ENCODE results near the gene HNMT.
A peak's percentile ranks its signal among the peaks of the same experiment; 100 is the strongest.
"Not testable (repeated sequence)": the region's sequence is repeated elsewhere in the genome, so short reads cannot be mapped to it uniquely, and the experiment has no call there.

HNMT gene

DNA sequence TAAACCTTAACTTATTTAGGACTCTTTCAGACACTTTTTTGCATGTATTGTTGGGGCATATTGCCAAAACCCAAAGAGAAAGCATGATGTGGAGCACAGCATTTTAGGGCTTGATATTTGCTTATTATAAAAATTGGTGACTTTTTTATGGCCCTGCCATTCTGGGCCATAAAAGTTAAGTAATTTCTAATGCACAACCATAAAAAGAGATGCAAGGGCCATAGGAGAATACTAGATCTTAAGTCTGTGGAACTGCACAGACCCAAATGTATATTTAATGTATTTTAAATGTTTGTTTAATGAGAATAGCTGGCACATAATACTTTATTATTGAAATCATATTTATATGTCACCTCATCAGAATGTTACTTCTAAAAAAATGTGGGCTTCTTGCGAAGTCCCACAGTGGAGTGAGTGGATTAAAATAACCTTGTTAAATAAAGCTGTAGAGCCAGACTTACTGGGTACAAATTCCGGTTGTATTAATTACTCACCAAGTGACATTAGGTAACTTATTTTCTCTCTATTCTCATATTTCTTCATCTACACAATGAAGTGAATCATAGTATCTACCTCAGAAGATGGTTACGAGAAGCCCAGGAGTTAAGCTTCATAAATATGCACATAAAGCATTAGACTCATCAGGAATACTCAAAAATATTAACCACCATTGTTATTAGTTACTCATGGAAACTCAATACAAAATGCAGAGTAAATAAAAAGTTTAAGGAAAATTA lies 52.2 kb downstream of the HNMT start:
- no peak for DNase-seq

GRCh38 chr2:138017824-138018223 lies 53.6 kb downstream of the HNMT start:
- no peak for DNase-seq

GRCh38 chr2:138018866-138019688 lies 54.8 kb downstream of the HNMT start:
- no peak for DNase-seq

DNA sequence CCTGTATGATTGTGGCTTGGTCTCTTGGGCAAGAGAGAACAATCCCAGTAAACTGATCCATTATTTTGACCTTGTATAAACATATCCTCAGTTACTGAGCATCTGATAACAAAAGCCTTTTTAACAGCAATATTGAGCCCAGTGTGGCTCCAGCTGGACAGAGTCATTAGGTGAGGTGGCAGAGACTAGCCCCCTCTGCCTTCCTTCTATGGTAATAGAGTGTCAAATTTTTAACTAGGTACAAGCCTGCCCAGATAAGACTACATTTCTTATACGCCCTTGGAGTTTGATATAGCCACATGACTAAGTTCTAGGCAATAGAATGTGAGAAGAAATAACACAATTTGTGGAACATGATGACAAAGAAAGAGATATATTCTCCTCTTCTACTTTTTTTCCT lies 56.2 kb downstream of the HNMT start:
- no peak for DNase-seq

DNA sequence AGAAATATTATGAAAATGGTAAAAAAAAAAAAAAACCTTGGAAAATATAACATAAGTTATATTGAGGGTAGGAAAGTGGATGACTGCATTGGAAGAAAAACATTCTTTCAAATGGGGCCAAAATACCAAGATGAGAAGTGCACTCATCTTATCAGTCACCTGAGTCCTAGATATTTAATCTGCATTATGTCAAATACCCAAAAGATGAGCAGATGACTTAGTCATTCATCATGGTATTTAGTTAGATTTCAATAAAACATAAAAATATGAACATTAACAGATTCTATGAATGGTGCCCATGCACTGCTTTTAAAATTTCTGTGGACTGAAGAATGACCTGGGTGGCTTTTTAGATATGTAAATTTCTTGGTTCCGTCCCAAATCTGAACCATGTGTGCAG lies 56.9 kb downstream of the HNMT start:
- DNase-seq, result no peak

- no peak for DNase-seq
Observed at GRCh38 chr2:138023298-138023697, 59.0 kb downstream of the HNMT start.

DNA sequence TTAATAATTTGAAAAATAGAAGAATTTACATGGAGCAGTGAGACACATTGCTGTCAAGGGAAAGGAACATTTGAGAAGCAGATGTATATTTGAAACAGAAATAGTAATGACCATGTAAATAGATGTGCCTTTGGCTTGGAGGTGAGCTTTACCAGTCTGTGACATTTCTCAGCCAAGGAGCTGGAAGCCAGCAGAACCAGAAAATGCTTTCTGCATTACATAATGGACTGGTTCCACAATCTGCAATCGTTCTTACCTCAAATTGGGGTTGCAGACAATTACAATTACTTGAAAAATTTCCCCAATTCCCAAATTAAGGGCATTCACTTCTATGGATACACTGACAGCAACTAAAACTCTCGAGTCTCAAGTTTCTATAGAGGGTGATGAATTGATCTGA lies 59.7 kb downstream of the HNMT start:
- DNase-seq, result no peak

DNA sequence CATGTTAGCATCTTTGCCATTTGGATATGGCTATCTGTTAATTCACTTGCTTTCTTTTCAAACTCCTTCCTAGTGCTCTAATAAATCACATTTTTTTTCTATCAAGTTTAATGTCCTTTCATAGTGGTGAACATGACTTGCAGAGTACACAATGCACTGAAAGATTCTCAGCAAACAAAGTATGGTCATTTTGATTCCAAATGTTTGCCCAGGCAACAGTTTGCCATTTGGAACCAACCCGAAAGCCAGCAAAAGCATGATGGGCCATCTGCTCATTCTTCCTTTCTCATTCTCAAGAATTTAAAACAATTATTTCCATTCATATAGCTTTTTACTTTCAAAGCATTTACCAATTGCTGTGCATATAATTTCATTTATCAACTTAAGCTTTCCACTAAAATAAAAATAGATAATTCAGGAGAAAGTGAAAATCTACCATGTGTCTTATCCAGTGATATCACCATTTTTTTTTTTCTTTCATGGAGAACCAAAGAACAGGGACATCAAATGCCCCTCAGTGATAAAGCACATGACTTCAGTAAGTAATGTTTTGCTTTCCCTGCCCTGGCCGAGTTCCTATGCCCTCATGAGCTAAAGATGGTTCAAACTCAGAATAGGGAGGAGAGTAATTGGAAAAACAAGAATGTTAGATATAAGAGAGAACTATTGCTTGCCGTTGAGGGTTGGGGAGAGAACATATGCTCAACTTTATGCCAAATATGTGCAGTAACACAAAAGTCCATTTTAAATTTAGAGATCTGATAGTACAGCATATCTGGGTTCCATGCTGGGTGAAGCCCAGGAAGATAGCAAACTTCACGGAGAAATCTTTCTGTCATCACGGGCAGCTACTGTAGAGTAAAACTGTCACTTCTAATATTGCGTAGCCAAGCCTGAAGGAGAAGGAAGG lies 62.1 kb downstream of the HNMT start:
- DNase-seq, result no peak

GRCh38 chr2:138028538-138028937 lies 64.3 kb downstream of the HNMT start:
- DNase-seq, result peak; percentile 2

- no peak for DNase-seq
Observed at GRCh38 chr2:138029276-138029675, 65.0 kb downstream of the HNMT start.

DNA sequence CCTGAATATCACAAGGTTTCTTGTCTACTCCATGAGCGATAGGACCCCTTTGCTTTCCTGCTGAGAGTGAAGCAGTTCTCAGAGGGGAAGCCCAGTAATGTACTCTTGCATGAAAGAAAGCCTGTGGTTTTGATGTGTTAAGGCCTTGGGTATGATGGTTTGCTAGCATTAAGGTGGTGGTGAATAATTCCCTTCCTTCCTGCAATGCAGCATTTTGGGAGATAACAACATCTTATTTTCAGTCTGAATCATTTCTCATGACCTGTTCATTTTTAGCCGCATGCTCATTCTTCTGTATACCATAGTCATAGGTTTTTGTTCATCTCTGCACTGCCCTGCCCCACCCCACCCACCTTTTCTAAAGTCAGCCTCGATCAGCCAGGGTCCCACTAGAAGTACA lies 66.2 kb downstream of the HNMT start:
- no peak for DNase-seq

DNA sequence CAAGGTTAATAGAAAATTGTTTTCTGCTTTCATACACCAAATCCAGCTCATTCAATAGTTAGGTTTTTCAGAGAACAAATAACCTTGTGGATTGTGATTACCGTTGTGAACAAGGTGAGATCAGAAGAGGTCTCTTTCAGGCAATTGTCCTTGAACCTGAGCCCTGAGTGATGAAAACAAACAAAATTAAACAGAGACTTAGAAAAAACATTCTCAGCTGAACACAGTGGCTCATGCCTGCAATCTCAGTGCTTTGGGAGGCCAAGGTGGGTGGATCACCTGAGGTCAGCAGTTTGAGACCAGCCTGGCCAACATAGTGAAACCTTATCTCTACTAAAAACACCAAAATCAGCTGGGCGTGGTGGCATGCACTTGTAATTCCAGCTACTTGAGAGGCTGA lies 68.1 kb downstream of the HNMT start:
- DNase-seq, result no peak

- no peak for DNase-seq
Observed at GRCh38 chr2:138034536-138034935, 70.3 kb downstream of the HNMT start.

GRCh38 chr2:138035608-138036217 lies 71.4 kb downstream of the HNMT start:
- DNase-seq, result no peak

DNA sequence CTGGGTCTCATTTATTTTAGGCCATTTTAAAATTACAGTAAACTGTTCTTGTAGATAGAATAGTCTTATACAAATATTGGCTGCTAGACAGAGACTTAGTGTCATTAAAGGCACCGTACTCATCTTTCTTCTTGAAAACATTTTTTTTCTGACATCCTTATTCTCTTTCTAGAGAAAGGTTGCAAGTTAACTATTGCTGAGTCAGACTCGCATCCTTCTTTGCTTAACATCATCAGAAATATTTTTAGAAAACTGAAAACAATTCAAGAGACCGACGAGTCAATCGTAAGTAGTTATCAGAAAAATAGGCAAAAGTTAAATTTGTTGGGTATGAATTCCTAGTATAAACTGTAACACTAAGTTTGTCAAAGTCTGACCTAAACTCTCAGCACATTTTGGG lies 72.2 kb downstream of the HNMT start:
- no peak for DNase-seq

DNA sequence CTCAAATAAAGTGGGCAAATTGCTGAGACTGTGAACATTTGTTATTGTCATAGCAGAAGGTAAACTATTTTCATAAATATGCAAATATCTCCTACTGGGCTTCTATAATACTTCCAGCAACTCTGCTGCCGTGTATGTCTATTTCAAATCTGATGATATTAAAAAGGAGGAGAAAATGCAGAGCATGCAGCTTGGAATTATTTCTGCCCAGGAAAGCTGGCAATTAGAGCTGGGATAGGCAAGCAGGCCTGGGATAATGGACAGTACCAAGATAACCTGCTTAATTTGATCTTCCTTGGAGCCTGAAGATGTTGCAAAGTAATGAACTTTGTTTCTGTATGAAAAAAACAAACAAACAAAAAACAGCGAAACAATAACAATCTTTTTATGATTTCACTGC lies 72.8 kb downstream of the HNMT start:
- no peak for DNase-seq

DNA sequence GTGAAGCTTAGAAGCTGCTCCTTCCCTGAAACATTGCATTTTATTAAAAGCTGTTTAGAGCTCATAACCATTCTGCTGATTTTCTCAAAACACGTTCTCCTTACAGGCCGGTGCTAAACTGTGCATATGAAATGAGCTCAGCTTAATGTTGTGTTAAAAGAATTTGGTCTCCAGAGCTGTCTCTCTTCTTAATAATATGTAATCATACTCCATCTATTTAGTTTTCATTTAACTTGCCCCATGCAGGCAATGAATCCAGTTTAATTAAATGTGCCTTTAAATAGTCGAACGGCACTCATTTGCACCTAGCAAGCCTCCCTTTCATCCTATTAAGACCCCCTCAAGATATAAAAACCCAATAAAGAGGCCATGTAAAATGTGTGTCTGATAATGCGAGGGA lies 76.3 kb downstream of the HNMT start:
- no peak for DNase-seq

- no peak for DNase-seq
Observed at GRCh38 chr2:138042311-138042710, 78.0 kb downstream of the HNMT start.

GRCh38 chr2:138043588-138043987 lies 79.3 kb downstream of the HNMT start:
- not testable (repeated sequence) for DNase-seq

- no peak for DNase-seq
Observed at GRCh38 chr2:138058427-138058826, 94.2 kb downstream of the HNMT start.

DNA sequence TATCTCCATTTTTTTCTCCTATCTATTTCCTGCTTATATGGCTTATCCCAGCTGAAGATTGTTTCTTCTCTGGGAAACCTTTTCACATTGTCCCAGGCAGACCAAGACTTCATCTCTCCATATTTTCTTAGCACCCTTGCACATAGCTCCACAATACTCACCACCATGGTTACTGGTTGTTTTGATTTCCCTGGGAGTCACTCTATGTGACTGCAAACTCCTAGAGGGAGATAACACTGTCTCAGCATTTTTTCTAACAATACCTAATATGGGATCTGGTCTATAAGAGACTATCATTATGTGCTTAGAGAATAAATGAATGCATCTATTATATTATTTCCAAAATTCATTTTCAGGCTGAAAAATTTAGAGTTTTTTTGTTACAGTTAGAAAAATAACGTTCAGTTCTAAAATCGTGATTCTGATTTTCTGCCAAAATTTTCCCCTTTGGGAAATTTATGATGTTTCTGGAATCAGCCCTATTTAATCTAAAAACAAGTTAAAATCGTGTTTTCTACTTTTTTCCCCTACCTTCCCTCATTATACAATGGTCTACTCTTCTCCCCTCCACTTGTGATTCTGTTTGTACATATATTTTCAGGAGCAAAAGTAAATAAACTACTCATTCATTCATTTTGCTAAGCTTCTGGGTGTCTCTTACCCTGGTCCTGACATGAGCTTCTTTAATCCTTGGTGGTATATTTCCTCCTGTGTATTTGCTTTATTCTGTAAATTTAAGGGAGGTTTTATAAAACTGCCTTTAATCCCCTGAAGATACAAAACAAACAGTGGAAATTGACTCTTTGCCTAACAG lies 95.4 kb downstream of the HNMT start:
- DNase-seq, result no peak

GRCh38 chr2:138060301-138060635 lies 96.0 kb downstream of the HNMT start:
- DNase-seq, result no peak

Measured in CD4-positive, alpha-beta T cell treated with Interleukin-10 for 1 hour (primary cell).